ENCODE results near the gene ARHGAP8. TPM values are rescaled to one million over a fixed set of nuclear protein-coding genes. Genes with fewer than 3 reads are reported as not detected.

Gene ARHGAP8
- total RNA-seq, 1 donor from 2014 or later = 0.25 TPM

DNA sequence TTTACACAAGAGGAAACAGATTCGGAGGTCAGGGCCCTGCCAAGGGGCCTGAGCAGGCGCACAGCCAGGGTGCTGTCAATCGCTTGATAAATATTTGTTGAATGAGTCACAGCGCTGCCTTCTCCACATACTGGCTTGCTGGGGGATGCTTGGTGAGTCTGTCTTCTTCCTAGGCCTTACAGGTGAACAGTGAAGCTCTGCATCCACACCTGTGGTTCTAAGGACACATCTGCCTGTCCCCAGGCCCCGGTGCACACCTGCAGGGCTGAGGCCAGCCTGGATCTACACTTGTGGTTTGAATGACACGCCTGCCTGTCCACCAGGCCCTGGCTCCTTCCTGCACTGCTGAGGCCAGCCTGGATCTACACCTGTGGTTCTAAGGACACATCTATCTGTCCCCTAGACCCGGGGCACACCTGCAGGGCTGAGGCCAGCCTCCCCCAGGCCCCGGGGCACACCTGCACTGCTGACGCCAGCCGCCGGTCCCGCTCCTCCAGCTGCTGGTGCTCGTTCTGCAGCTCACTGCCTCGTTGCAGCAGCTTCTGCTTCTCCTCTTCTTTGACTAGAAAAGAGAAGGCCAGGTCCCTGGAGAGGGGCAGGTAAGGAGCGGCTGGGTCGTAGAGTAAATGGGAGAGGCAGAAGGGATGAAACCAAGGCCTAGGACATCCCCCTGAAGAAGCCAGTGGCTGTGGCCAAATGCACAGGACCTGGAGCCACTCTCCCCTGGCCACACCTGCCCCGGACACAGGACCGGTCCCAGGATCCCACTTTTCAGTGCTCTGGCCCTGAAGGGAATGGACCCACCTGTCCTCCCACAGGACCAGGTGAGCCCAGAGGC lies 132.8 kb downstream of the ARHGAP8 start:
- Mint-ChIP-seq H3K36me3 (ENCODE audit: low read depth) (no peaks in the 10 kb centered on the region), H3K4me1 (ENCODE audit: low read depth) (no peaks in the 10 kb centered on the region), H3K9me3 (ENCODE audit: low read depth) (no peaks in the 10 kb centered on the region), H3K27me3 (ENCODE audit: low read depth) (no peaks in the 10 kb centered on the region), H3K4me3 (ENCODE audit: unreplicated experiment) (no peak overlapping the region), H3K27ac (ENCODE audit: unreplicated experiment) (no peak overlapping the region)
- no peak for DNase-seq (ENCODE audit: low spot score)
- TF ChIP-seq, protein P1, sequence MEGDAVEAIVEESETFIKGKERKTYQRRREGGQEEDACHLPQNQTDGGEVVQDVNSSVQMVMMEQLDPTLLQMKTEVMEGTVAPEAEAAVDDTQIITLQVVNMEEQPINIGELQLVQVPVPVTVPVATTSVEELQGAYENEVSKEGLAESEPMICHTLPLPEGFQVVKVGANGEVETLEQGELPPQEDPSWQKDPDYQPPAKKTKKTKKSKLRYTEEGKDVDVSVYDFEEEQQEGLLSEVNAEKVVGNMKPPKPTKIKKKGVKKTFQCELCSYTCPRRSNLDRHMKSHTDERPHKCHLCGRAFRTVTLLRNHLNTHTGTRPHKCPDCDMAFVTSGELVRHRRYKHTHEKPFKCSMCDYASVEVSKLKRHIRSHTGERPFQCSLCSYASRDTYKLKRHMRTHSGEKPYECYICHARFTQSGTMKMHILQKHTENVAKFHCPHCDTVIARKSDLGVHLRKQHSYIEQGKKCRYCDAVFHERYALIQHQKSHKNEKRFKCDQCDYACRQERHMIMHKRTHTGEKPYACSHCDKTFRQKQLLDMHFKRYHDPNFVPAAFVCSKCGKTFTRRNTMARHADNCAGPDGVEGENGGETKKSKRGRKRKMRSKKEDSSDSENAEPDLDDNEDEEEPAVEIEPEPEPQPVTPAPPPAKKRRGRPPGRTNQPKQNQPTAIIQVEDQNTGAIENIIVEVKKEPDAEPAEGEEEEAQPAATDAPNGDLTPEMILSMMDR (IDR thresholded peaks at IDR 0.05) = no peak

DNA sequence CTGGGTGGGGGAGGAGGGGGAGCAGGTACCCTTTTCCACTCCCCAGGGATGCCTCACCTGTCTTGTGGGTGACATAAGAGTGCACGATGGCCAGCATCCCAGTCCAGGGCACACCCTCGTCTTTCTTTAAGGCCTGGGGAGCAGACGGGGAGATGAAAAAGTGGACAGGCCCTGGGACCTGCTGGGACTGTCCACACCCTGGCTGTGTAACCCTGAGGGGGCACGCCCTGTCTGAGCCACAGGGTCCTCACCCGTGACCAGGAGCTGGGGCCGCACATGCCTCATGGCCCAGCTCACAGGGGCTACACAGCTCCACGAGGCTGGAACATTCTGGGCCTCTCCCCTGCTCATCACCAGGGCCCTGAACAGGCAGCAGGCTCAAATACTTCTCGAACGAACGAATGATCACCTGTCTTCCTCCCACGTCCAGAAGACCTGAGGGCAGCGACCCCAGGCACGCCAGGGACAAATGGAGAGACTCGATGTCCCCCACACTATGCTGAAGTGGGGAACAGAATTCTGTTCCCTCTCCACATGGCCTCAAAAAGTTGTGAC lies 133.5 kb downstream of the ARHGAP8 start:
- Mint-ChIP-seq H3K27ac (ENCODE audit: unreplicated experiment) (no peak overlapping the region), H3K9me3 (ENCODE audit: low read depth) (no peaks in the 10 kb centered on the region), H3K27me3 (ENCODE audit: low read depth) (no peaks in the 10 kb centered on the region), H3K36me3 (ENCODE audit: low read depth) (no peaks in the 10 kb centered on the region), H3K4me1 (ENCODE audit: low read depth) (no peaks in the 10 kb centered on the region), H3K4me3 (ENCODE audit: unreplicated experiment) (no peak overlapping the region)
- DNase-seq (ENCODE audit: low spot score) = no peak
- TF ChIP-seq, protein P1 (IDR thresholded peaks at IDR 0.05) = no peak

DNA sequence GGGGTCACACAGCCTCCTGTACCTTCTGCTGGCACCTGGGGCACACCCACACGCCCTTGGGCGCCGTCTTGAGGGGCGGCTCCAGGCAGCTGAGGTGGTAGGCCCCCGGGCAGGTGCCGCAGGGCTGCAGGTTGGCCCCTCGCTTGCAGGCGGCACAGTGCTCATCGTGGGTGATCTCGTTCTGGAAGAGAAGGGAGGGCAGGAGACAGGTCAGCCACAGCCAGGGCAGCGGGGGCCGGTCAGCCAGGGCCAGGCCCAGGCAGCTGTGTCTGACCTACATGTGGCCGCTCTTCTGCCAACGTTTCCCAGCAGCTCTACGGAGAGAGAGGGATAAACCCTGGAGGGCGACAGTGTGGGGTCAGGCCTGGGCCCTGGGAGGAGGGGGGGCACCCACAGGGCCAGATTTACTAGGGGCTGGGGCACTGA lies 135.6 kb downstream of the ARHGAP8 start:
- no peak for DNase-seq (ENCODE audit: low spot score)
- no peaks in the 10 kb centered on the region for H3K27me3 Mint-ChIP-seq (ENCODE audit: low read depth)
- H3K4me3 Mint-ChIP-seq (ENCODE audit: unreplicated experiment) = no peak overlapping the region
- H3K4me1 Mint-ChIP-seq (ENCODE audit: low read depth) = no peaks in the 10 kb centered on the region
- H3K9me3 Mint-ChIP-seq (ENCODE audit: low read depth) = no peaks in the 10 kb centered on the region
- no peak overlapping the region for H3K27ac Mint-ChIP-seq (ENCODE audit: unreplicated experiment)
- no peaks in the 10 kb centered on the region for H3K36me3 Mint-ChIP-seq (ENCODE audit: low read depth)
- TF ChIP-seq, protein P1 (IDR thresholded peaks at IDR 0.05) = no peak

DNA sequence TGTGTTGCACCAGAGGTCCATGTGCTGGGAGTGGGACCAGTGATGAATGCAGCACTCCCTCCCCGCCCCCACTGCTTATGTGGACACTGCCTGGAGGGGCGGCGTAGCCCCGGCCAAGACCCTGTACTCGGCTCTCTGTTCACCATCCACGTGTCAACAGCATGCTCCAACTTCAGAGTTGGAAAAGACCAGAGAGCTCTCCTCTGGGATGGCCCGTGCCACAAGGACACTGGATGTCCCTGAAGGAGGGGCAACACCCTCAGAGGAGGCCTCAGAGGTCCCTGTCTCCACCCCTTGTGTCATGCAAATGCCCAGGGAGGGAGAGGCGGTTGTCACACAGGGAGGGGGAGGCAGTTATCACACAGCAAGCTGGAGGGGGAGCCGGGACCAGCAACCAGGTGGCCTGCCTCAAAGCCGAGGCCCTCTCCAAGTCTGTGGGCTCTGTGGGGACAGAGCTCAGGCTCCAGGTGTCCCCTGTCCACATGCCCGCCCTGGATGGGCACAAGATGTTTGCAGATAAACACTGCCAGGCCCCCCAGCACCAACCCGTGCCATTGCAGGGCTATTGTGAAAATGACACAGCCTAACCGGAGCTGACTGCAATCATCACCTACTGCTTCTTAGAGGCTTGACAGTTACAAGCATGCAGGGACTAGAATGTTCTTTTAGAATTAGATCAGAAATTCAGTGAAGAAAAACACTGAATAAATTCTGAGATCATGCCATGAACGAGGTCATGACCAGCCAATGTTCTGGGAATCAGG lies 136.3 kb downstream of the ARHGAP8 start:
- no peaks in the 10 kb centered on the region for H3K9me3 Mint-ChIP-seq (ENCODE audit: low read depth)
- H3K27ac Mint-ChIP-seq (ENCODE audit: unreplicated experiment) = no peak overlapping the region
- TF ChIP-seq, protein P1 (IDR thresholded peaks at IDR 0.05) = no peak
- H3K27me3 Mint-ChIP-seq (ENCODE audit: low read depth) = no peaks in the 10 kb centered on the region
- H3K36me3 Mint-ChIP-seq (ENCODE audit: low read depth) = no peaks in the 10 kb centered on the region
- no peak for DNase-seq (ENCODE audit: low spot score)
- no peak overlapping the region for H3K4me3 Mint-ChIP-seq (ENCODE audit: unreplicated experiment)
- no peaks in the 10 kb centered on the region for H3K4me1 Mint-ChIP-seq (ENCODE audit: low read depth)

DNA sequence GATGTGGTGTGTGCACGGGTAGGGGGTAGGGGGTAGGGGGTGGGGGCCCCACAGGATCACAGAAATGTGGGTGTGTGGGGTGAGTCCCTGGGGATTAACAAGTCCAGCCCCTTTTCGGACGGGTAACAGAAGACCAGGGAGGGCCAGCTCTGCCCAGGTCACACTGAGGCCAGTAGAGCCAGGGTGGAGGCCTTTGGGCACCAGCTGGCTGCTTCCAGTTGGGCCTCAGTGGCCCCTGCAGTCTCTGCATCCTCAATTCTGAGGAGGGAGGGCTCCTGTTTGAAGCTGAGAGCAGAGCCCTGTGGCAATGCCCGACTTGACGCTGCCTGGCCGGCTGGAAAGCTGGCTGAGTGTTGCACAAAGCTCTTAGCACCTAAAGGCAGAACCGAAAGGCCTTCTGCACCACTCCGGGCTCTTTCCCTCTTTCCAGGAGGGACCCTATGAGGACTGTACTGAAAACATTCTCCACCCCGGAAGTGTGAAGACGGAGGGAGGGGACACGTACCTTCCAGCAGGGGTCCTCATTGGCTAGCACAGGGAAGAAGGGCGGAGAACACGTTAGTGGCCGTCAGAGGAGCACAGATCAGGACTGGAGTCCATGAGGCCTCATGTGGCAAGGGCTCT lies 137.0 kb downstream of the ARHGAP8 start:
- H3K4me3 Mint-ChIP-seq (ENCODE audit: unreplicated experiment) = no peak overlapping the region
- no peak overlapping the region for H3K27ac Mint-ChIP-seq (ENCODE audit: unreplicated experiment)
- H3K4me1 Mint-ChIP-seq (ENCODE audit: low read depth) = no peaks in the 10 kb centered on the region
- no peaks in the 10 kb centered on the region for H3K27me3 Mint-ChIP-seq (ENCODE audit: low read depth)
- TF ChIP-seq, protein P1 (IDR thresholded peaks at IDR 0.05) = peak; percentile 20
- H3K9me3 Mint-ChIP-seq (ENCODE audit: low read depth) = no peaks in the 10 kb centered on the region
- no peak for DNase-seq (ENCODE audit: low spot score)
- H3K36me3 Mint-ChIP-seq (ENCODE audit: low read depth) = no peaks in the 10 kb centered on the region

All from chondrocyte (in vitro differentiated cells).